Measurements from ENCODE around the gene POLR2E.

POLR2E gene

GRCh38 chr19:1086613-1087012 is 8.6 kb downstream of the POLR2E start:
- peaks cover 4% of the 10 kb centered on the region; the same call in 1 of the 2 replicates for H4K20me1 ChIP-seq (ENCODE audit: control insufficient read depth, insufficient read depth, low read depth, low read length)
- H3K9me2 ChIP-seq (replicated peaks; ENCODE audit: control insufficient read depth, low read length): no peaks in the 10 kb centered on the region
- H3F3A ChIP-seq (ENCODE audit: control insufficient read depth, insufficient read depth): peaks cover 13% of the 10 kb centered on the region
- peaks cover 87% of the 10 kb centered on the region for H3K36me3 ChIP-seq (ENCODE audit: control insufficient read depth, low read length)
- H3K27ac ChIP-seq (ENCODE audit: low read depth, low read length): peak overlapping the region; percentile 88
- TF ChIP-seq CTCF (IDR thresholded peaks at IDR 0.05; ENCODE audit: low read depth, low read length, poor library complexity, severe bottlenecking) (no peak), EZH2phosphoT487 (IDR thresholded peaks at IDR 0.05; ENCODE audit: borderline replicate concordance, low read length) (no peak)
- H3K4me2 ChIP-seq (ENCODE audit: low read length): no peak overlapping the region
- no peak overlapping the region for H3K4me3 ChIP-seq (ENCODE audit: low read length)
- no peaks in the 10 kb centered on the region for H3K9me3 ChIP-seq (ENCODE audit: control insufficient read depth, insufficient read depth, low read length)
- peaks cover 15% of the 10 kb centered on the region for H3K79me2 ChIP-seq (ENCODE audit: control insufficient read depth, low read length)
- peaks cover 43% of the 10 kb centered on the region for H3K4me1 ChIP-seq (ENCODE audit: control insufficient read depth, low read length)
- no peaks in the 10 kb centered on the region for H3K27me3 ChIP-seq (ENCODE audit: control insufficient read depth, low read length)

GRCh38 chr19:1085676-1086442 is 9.3 kb downstream of the POLR2E start:
- peaks cover 13% of the 10 kb centered on the region for H3F3A ChIP-seq (ENCODE audit: control insufficient read depth, insufficient read depth)
- H3K27me3 ChIP-seq (ENCODE audit: control insufficient read depth, low read length): no peaks in the 10 kb centered on the region
- peaks cover 8% of the 10 kb centered on the region for H3K79me2 ChIP-seq (ENCODE audit: control insufficient read depth, low read length)
- peaks cover 44% of the 10 kb centered on the region for H3K4me1 ChIP-seq (ENCODE audit: control insufficient read depth, low read length)
- no peaks in the 10 kb centered on the region for H3K9me3 ChIP-seq (ENCODE audit: control insufficient read depth, insufficient read depth, low read length)
- TF ChIP-seq CTCF (IDR thresholded peaks at IDR 0.05; ENCODE audit: low read depth, low read length, poor library complexity, severe bottlenecking): no peak
- no peak for TF ChIP-seq EZH2phosphoT487 (IDR thresholded peaks at IDR 0.05; ENCODE audit: borderline replicate concordance, low read length)
- peaks cover 4% of the 10 kb centered on the region; the same call in 1 of the 2 replicates for H4K20me1 ChIP-seq (ENCODE audit: control insufficient read depth, insufficient read depth, low read depth, low read length)
- H3K4me3 ChIP-seq (ENCODE audit: low read length): no peak overlapping the region
- H3K4me2 ChIP-seq (ENCODE audit: low read length): no peak overlapping the region
- H3K36me3 ChIP-seq (ENCODE audit: control insufficient read depth, low read length): peaks cover 87% of the 10 kb centered on the region
- no peak overlapping the region for H3K27ac ChIP-seq (ENCODE audit: low read depth, low read length)
- no peaks in the 10 kb centered on the region for H3K9me2 ChIP-seq (replicated peaks; ENCODE audit: control insufficient read depth, low read length)

GRCh38 chr19:1085053-1085658 is 10.0 kb downstream of the POLR2E start:
- no peak for TF ChIP-seq EZH2phosphoT487 (IDR thresholded peaks at IDR 0.05; ENCODE audit: borderline replicate concordance, low read length)
- no peak for TF ChIP-seq CTCF (IDR thresholded peaks at IDR 0.05; ENCODE audit: low read depth, low read length, poor library complexity, severe bottlenecking)
- Histone ChIP-seq H3K27ac (ENCODE audit: low read depth, low read length) (no peak overlapping the region), H3K79me2 (ENCODE audit: control insufficient read depth, low read length) (peaks cover 6% of the 10 kb centered on the region; the same call in 1 of the 2 replicates), H3K4me2 (ENCODE audit: low read length) (no peak overlapping the region), H3K9me2 (replicated peaks; ENCODE audit: control insufficient read depth, low read length) (no peaks in the 10 kb centered on the region), H3F3A (ENCODE audit: control insufficient read depth, insufficient read depth) (peaks cover 13% of the 10 kb centered on the region), H3K9me3 (ENCODE audit: control insufficient read depth, insufficient read depth, low read length) (no peaks in the 10 kb centered on the region), H3K36me3 (ENCODE audit: control insufficient read depth, low read length) (peaks cover 90% of the 10 kb centered on the region), H3K27me3 (ENCODE audit: control insufficient read depth, low read length) (no peaks in the 10 kb centered on the region), H3K4me1 (ENCODE audit: control insufficient read depth, low read length) (peaks cover 44% of the 10 kb centered on the region), H4K20me1 (ENCODE audit: control insufficient read depth, insufficient read depth, low read depth, low read length) (peaks cover 4% of the 10 kb centered on the region; the same call in 1 of the 2 replicates), H3K4me3 (ENCODE audit: low read length) (no peak overlapping the region)
